ENCODE measurements around the gene EZR. TPM values are rescaled to one million over a fixed set of nuclear protein-coding genes. Genes with fewer than 3 reads are reported as not detected.
A peak's percentile ranks its signal among the peaks of the same experiment; 100 is the strongest.
"Not testable (repeated sequence)": the region's sequence is repeated elsewhere in the genome, so short reads cannot be mapped to it uniquely, and the experiment has no call there.

EZR gene
- polyA plus RNA-seq, 3 donors = 68.1 to 95.8 (median 86.3) TPM

DNA sequence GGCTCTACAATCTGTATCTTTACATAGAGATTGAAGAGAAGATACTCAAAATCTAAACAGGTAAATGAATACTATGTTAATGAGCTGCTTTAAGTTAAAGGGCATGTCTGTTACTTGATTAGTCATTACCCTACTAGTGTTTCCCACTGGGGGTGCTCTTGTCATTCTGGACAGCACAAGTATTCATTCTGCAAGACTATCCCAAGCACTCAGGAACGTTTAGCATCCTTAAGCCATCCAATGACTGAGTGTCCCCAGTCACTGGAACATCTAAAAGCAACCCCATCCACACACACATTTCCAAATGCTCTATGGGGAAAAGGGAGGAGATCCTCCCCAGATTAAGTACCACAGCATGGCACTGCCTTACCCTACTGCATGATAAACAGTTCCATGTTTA lies 25.7 kb downstream of the EZR start:
- WGBS (ENCODE audit: insufficient coverage) = no CpG with 5 or more reads among the region's 1 CpG
- H3K4me2 ChIP-seq (replicated peaks; ENCODE audit: extremely low read depth, low read length, poor library complexity, severe bottlenecking) = no peak overlapping the region
- intact Hi-C loops (cut with micrococcal nuclease) = loop anchor here in 1 of 2 donors (10.0 kb wide), 1 partner anchor 331 kb away; no protein-coding TSS in a partner anchor

DNA sequence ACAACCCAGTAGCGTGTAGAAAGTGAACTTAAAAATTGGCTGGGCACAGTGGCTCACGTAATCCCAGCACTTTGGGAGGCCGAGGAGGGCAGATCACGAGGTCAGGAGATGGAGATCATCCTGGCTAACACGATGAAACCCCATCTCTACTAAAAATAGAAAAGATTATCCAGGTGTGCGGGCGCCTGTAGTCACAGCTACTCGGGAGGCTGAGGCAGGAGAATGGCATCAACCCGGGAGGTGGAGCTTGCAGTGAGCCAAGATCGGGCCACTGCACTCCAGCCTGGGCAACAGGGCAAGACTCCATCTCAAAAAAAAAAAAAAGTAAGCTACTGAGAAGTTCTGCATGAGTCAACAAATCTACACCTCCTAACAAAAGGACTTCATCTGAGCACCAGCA lies 26.7 kb downstream of the EZR start:
- not testable (repeated sequence) for DNase-seq; H3K9ac ChIP-seq (ENCODE audit: insufficient read depth, low read length, poor library complexity, severe bottlenecking); H2AFZ ChIP-seq (ENCODE audit: insufficient read depth, low read depth, low read length, poor library complexity, severe bottlenecking); H3K9me3 Mint-ChIP-seq; H3K4me3 Mint-ChIP-seq; H3K27me3 ChIP-seq (ENCODE audit: control insufficient read depth in 2 of 2, insufficient read depth in 2 of 2, low read length in 2 of 2); H3K9me3 ChIP-seq (replicated peaks in 1 of 2; ENCODE audit: control insufficient read depth in 1 of 2, insufficient read depth in 1 of 2, low read length in 2 of 2); H3K4me2 ChIP-seq (replicated peaks; ENCODE audit: extremely low read depth, low read length, poor library complexity, severe bottlenecking); H3K27me3 Mint-ChIP-seq (ENCODE audit: low read depth in 3 of 3); H3K4me3 ChIP-seq (replicated peaks in 1 of 3; ENCODE audit: low read depth in 2 of 3, low read length in 3 of 3); H3K4me1 ChIP-seq (ENCODE audit: control insufficient read depth in 1 of 2, insufficient read depth in 2 of 2, low read length in 2 of 2); H3K4me1 Mint-ChIP-seq
- Mint-ChIP-seq H3K27ac (peak overlapping the region in 5 of 7 donors; percentile 30 to 62 (median 37)), H3K36me3 (peaks cover 48 to 62% of the 10 kb centered on the region in 2 donors)
- 83% methylated on average over 5 of the region's 10 CpGs for WGBS (ENCODE audit: insufficient coverage)
- Histone ChIP-seq H3K36me3 (replicated peaks in 1 of 2; ENCODE audit: control insufficient read depth in 1 of 2, insufficient read depth in 2 of 2, low read length in 2 of 2) (peaks cover 18 to 25% of the 10 kb centered on the region in 2 donors), H4K20me1 (ENCODE audit: insufficient read depth, low read length) (peaks cover 99% of the 10 kb centered on the region), H3K79me2 (ENCODE audit: insufficient read depth, low read length) (peaks cover 88% of the 10 kb centered on the region), H3K27ac (ENCODE audit: low read depth in 1 of 2, low read length in 2 of 2) (peak overlapping the region in 1 of 2 donors; percentile 38)
- intact Hi-C loops (cut with micrococcal nuclease) = loop anchor here in 1 of 2 donors (10.0 kb wide), 1 partner anchor 332 kb away; no protein-coding TSS in a partner anchor

More for the DNA sequence above, 25.7 kb downstream of the EZR start:
- Mint-ChIP-seq H3K36me3 (peaks cover 41 to 56% of the 10 kb centered on the region in 2 donors), H3K4me1 (peaks cover 8% of the 10 kb centered on the region), H3K27ac (peak overlapping the region in 2 of 7 donors; percentile 23 to 46), H3K27me3 (ENCODE audit: low read depth in 3 of 3) (peaks cover 0 to 1% (median 0%) of the 10 kb centered on the region in 3 donors), H3K9me3 (no peaks in the 10 kb centered on the region), H3K4me3 (no peak overlapping the region)
- no peaks in the 10 kb centered on the region for H3K4me1 ChIP-seq (ENCODE audit: control insufficient read depth in 1 of 2, insufficient read depth in 2 of 2, low read length in 2 of 2)
- no peaks in the 10 kb centered on the region for H3K27me3 ChIP-seq (ENCODE audit: control insufficient read depth in 2 of 2, insufficient read depth in 2 of 2, low read length in 2 of 2)
- H3K79me2 ChIP-seq (ENCODE audit: insufficient read depth, low read length) = peaks cover 97% of the 10 kb centered on the region
- DNase-seq = peak; percentile 29 to 52 (median 45)
- H3K27ac ChIP-seq (ENCODE audit: low read depth in 1 of 2, low read length in 2 of 2) = no peak overlapping the region
- peaks cover 100% of the 10 kb centered on the region for H4K20me1 ChIP-seq (ENCODE audit: insufficient read depth, low read length)
- H3K9ac ChIP-seq (ENCODE audit: insufficient read depth, low read length, poor library complexity, severe bottlenecking) = no peak overlapping the region
- no peak overlapping the region for H3K4me3 ChIP-seq (replicated peaks in 1 of 3; ENCODE audit: low read depth in 2 of 3, low read length in 3 of 3)
- TF ChIP-seq, protein P1, sequence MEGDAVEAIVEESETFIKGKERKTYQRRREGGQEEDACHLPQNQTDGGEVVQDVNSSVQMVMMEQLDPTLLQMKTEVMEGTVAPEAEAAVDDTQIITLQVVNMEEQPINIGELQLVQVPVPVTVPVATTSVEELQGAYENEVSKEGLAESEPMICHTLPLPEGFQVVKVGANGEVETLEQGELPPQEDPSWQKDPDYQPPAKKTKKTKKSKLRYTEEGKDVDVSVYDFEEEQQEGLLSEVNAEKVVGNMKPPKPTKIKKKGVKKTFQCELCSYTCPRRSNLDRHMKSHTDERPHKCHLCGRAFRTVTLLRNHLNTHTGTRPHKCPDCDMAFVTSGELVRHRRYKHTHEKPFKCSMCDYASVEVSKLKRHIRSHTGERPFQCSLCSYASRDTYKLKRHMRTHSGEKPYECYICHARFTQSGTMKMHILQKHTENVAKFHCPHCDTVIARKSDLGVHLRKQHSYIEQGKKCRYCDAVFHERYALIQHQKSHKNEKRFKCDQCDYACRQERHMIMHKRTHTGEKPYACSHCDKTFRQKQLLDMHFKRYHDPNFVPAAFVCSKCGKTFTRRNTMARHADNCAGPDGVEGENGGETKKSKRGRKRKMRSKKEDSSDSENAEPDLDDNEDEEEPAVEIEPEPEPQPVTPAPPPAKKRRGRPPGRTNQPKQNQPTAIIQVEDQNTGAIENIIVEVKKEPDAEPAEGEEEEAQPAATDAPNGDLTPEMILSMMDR (IDR thresholded peaks at IDR 0.05) = peak; percentile 55
- no peak overlapping the region for H2AFZ ChIP-seq (ENCODE audit: insufficient read depth, low read depth, low read length, poor library complexity, severe bottlenecking)
- H3K36me3 ChIP-seq (replicated peaks in 1 of 2; ENCODE audit: control insufficient read depth in 1 of 2, insufficient read depth in 2 of 2, low read length in 2 of 2) = peaks cover 9 to 16% of the 10 kb centered on the region in 2 donors
- H3K9me3 ChIP-seq (replicated peaks in 1 of 2; ENCODE audit: control insufficient read depth in 1 of 2, insufficient read depth in 1 of 2, low read length in 2 of 2) = no peaks in the 10 kb centered on the region
